ENCODE results near the gene NAA38. TPM values are rescaled to one million over a fixed set of nuclear protein-coding genes. Genes with fewer than 3 reads are reported as not detected.

Gene NAA38
- total and polyA plus RNA-seq, 2 donors from 2014 or later = 69.6 to 246 TPM

DNA sequence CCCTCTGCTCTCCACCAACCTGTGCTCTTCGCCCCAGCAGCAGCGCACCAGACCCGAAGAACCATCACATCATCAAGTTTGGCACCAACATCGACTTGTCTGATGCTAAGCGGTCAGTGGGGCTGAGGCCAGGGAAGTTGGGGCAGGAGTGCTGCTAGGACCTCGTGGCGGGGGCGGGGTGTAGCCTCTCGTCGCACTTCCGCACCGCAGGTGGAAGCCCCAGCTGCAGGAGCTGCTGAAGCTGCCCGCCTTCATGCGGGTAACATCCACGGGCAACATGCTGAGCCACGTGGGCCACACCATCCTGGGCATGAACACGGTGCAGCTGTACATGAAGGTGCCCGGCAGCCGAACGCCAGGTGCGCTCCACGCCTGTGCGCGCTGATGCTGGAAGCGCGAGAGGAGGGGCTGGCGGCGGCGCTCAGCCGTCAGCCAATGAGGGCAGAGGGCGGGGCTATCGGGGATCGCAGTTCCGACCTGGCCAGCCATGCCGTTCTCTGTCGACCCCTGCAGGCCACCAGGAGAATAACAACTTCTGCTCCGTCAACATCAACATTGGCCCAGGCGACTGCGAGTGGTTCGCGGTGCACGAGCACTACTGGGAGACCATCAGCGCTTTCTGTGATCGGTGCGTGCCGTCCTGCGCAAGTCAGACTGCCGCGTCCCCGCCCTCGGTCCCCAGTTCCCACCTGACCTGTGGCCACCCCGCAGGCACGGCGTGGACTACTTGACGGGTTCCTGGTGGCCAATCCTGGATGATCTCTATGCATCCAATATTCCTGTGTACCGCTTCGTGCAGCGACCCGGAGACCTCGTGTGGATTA lies 5.7 kb downstream of the NAA38 start:
- peak overlapping the region; percentile 19 to 34 for H3K27ac ChIP-seq (ENCODE audit: low read depth in 2 of 2, low read length in 2 of 2)
- FAIRE-seq (no peak), DNase-seq (peak; percentile 93 to 97 (median 95))
- no peaks in the 10 kb centered on the region for H3K9me3 ChIP-seq (ENCODE audit: control insufficient read depth in 2 of 3, insufficient read depth in 1 of 3, low read length in 3 of 3)
- H3K9ac ChIP-seq (ENCODE audit: low read length in 3 of 3) = no peak overlapping the region
- intact Hi-C loops (cut with DNase I) = no loop called here
- peaks cover 0 to 22% (median 0%) of the 10 kb centered on the region in 3 donors for H3K4me1 ChIP-seq (ENCODE audit: control insufficient read depth in 2 of 3, insufficient read depth in 2 of 3, low read depth in 1 of 3, low read length in 3 of 3)
- TF ChIP-seq, protein P1, sequence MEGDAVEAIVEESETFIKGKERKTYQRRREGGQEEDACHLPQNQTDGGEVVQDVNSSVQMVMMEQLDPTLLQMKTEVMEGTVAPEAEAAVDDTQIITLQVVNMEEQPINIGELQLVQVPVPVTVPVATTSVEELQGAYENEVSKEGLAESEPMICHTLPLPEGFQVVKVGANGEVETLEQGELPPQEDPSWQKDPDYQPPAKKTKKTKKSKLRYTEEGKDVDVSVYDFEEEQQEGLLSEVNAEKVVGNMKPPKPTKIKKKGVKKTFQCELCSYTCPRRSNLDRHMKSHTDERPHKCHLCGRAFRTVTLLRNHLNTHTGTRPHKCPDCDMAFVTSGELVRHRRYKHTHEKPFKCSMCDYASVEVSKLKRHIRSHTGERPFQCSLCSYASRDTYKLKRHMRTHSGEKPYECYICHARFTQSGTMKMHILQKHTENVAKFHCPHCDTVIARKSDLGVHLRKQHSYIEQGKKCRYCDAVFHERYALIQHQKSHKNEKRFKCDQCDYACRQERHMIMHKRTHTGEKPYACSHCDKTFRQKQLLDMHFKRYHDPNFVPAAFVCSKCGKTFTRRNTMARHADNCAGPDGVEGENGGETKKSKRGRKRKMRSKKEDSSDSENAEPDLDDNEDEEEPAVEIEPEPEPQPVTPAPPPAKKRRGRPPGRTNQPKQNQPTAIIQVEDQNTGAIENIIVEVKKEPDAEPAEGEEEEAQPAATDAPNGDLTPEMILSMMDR (IDR thresholded peaks at IDR 0.05; ENCODE audit: borderline replicate concordance, extremely low read depth, insufficient read depth) = peak; percentile 99
- no peak overlapping the region for H3K4me3 ChIP-seq (ENCODE audit: low read length in 3 of 3)
- peaks cover 8 to 39% (median 19%) of the 10 kb centered on the region in 3 donors for H3K36me3 ChIP-seq (ENCODE audit: control insufficient read depth in 2 of 3, insufficient read depth in 3 of 3, low read length in 3 of 3)
- H3K27me3 ChIP-seq (ENCODE audit: control insufficient read depth, insufficient read depth, low read length) = no peaks in the 10 kb centered on the region

DNA sequence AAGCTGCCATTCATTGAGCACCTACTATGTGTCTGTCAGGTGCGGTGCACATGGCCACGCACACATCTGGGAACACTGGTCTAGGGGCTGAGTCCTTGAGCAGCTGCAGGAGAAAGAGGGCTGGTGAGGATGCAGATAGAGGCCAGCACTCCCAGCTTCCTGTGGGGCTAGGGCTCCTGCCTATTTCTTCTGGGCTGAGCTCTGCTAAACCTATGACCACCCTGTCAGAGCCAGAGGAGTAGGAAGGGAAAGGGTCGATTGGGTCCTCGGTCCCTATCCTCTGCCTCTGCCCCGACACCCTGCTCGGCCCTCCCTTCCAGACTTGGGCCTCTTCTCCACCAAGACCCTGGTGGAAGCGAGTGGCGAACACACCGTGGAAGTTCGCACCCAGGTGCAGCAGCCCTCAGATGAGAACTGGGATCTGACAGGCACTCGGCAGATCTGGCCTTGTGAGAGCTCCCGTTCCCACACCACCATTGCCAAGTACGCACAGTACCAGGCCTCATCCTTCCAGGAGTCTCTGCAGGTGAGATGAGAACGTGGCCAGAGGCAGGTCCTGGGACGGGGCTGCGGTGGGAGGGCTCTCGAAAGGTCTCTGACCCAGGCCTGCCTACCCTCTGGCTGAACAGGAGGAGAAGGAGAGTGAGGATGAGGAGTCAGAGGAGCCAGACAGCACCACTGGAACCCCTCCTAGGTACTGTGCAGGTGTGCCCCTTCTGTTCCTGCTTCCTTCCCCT lies 6.5 kb downstream of the NAA38 start:
- Histone ChIP-seq H3K27me3 (ENCODE audit: control insufficient read depth, insufficient read depth, low read length) (no peaks in the 10 kb centered on the region), H3K27ac (ENCODE audit: low read depth in 2 of 2, low read length in 2 of 2) (no peak overlapping the region), H3K36me3 (ENCODE audit: control insufficient read depth in 2 of 3, insufficient read depth in 3 of 3, low read length in 3 of 3) (peaks cover 8 to 42% (median 23%) of the 10 kb centered on the region in 3 donors), H3K9me3 (ENCODE audit: control insufficient read depth in 2 of 3, insufficient read depth in 1 of 3, low read length in 3 of 3) (no peaks in the 10 kb centered on the region), H3K4me3 (ENCODE audit: low read length in 3 of 3) (no peak overlapping the region), H3K4me1 (ENCODE audit: control insufficient read depth in 2 of 3, insufficient read depth in 2 of 3, low read depth in 1 of 3, low read length in 3 of 3) (peaks cover 0 to 14% (median 0%) of the 10 kb centered on the region in 3 donors), H3K9ac (ENCODE audit: low read length in 3 of 3) (no peak overlapping the region)
- TF ChIP-seq, protein P1 (IDR thresholded peaks at IDR 0.05; ENCODE audit: borderline replicate concordance, extremely low read depth, insufficient read depth) = no peak
- DNase-seq = peak in 2 of 5 donors; percentile 62 to 75
- intact Hi-C loops (cut with DNase I) = no loop called here
- no peak for FAIRE-seq

DNA sequence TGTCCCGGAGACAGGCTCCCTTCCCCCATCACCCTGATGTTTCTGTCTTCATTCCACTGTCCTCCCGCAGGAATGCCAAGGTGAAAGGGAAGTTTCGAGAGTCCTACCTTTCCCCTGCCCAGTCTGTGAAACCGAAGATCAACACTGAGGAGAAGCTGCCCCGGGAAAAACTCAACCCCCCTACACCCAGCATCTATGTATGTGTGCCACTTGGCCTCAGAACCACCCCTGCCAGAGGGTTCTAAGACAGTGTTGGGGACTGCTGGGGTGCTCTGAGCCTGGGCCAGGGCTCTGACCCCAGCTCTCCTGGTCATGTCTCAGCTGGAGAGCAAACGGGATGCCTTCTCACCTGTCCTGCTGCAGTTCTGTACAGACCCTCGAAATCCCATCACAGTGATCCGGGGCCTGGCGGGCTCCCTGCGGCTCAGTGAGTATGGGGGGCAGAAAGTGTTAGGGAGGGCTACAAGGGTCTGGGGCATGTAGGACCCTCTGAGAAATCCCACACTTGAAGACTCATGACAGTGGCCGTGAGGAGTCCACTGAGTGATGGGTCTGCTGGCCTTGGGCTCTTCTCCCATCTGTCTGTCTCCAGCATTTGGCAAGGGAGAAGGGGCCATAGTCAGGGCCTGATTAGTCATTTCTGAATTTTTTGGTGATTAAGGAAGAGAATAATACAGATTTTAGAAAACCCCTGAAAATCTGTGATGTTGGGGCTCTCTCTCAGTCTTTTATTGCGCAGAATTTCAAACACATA lies 7.4 kb downstream of the NAA38 start:
- Histone ChIP-seq H3K27me3 (ENCODE audit: control insufficient read depth, insufficient read depth, low read length) (no peaks in the 10 kb centered on the region), H3K4me1 (ENCODE audit: control insufficient read depth in 2 of 3, insufficient read depth in 2 of 3, low read depth in 1 of 3, low read length in 3 of 3) (peaks cover 0 to 15% (median 8%) of the 10 kb centered on the region in 3 donors), H3K36me3 (ENCODE audit: control insufficient read depth in 2 of 3, insufficient read depth in 3 of 3, low read length in 3 of 3) (peaks cover 8 to 42% (median 23%) of the 10 kb centered on the region in 3 donors), H3K9me3 (ENCODE audit: control insufficient read depth in 2 of 3, insufficient read depth in 1 of 3, low read length in 3 of 3) (no peaks in the 10 kb centered on the region), H3K27ac (ENCODE audit: low read depth in 2 of 2, low read length in 2 of 2) (no peak overlapping the region), H3K4me3 (ENCODE audit: low read length in 3 of 3) (no peak overlapping the region), H3K9ac (ENCODE audit: low read length in 3 of 3) (no peak overlapping the region)
- FAIRE-seq (no peak), DNase-seq (peak in 1 of 5 donors; percentile 42)
- intact Hi-C loops (cut with DNase I) = no loop called here
- TF ChIP-seq, protein P1 (IDR thresholded peaks at IDR 0.05; ENCODE audit: borderline replicate concordance, extremely low read depth, insufficient read depth) = no peak

Measured in kidney (tissue), 14 donors.